ENCODE results near the gene TMEM232. TPM values are rescaled to one million over a fixed set of nuclear protein-coding genes. Genes with fewer than 3 reads are reported as not detected.

TMEM232 gene
- total and polyA plus RNA-seq, 2 experiments from 2014 or later = 1.3 to 1.9 TPM

GRCh38 chr5:110752953-110753352 is 26.5 kb upstream of the TMEM232 start (continued):
- TF ChIP-seq ETS1 (IDR thresholded peaks at IDR 0.05) = no peak
- TF ChIP-seq, protein P1, sequence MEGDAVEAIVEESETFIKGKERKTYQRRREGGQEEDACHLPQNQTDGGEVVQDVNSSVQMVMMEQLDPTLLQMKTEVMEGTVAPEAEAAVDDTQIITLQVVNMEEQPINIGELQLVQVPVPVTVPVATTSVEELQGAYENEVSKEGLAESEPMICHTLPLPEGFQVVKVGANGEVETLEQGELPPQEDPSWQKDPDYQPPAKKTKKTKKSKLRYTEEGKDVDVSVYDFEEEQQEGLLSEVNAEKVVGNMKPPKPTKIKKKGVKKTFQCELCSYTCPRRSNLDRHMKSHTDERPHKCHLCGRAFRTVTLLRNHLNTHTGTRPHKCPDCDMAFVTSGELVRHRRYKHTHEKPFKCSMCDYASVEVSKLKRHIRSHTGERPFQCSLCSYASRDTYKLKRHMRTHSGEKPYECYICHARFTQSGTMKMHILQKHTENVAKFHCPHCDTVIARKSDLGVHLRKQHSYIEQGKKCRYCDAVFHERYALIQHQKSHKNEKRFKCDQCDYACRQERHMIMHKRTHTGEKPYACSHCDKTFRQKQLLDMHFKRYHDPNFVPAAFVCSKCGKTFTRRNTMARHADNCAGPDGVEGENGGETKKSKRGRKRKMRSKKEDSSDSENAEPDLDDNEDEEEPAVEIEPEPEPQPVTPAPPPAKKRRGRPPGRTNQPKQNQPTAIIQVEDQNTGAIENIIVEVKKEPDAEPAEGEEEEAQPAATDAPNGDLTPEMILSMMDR (conservative IDR thresholded peaks at IDR 0.05; ENCODE audit: low read depth in 2 of 2) = no peak
- no peak for TF ChIP-seq EZH2 (IDR thresholded peaks at IDR 0.05; ENCODE audit: low read depth, unreplicated experiment)
- TF ChIP-seq REST (IDR thresholded peaks at IDR 0.05; ENCODE audit: unreplicated experiment) = no peak
- no peak for TF ChIP-seq STAT1 (IDR thresholded peaks at IDR 0.05; ENCODE audit: unreplicated experiment)
- no peak for TF ChIP-seq CREB1 (CRISPR knock-in tag; IDR thresholded peaks at IDR 0.05; ENCODE audit: low read depth)
- no peak for TF ChIP-seq POLR2AphosphoS5 (IDR thresholded peaks at IDR 0.05; ENCODE audit: low read depth)
- TF ChIP-seq ZNF331 (CRISPR knock-in tag; IDR thresholded peaks at IDR 0.05; ENCODE audit: low read depth) = no peak

- H3F3A ChIP-seq (replicated peaks; ENCODE audit: low read depth) = no peaks in the 10 kb centered on the region
- no peaks in the 10 kb centered on the region for H4K20me1 ChIP-seq (replicated peaks; ENCODE audit: insufficient read depth)
- peak; percentile 48; the same call in 2 of the 3 replicates for ATAC-seq
- H3K27me3 ChIP-seq (ENCODE audit: insufficient read depth) = no peaks in the 10 kb centered on the region
- no peak overlapping the region for H3K4me3 ChIP-seq
- no peaks in the 10 kb centered on the region; the same call in 1 of the 3 replicates for H3K36me3 Mint-ChIP-seq (ENCODE audit: low read depth)
- H3K27ac Mint-ChIP-seq = peak overlapping the region; percentile 39
- H3K4me1 ChIP-seq (ENCODE audit: insufficient read depth) = no peaks in the 10 kb centered on the region
- no peaks in the 10 kb centered on the region for H3K79me2 ChIP-seq (replicated peaks; ENCODE audit: insufficient read depth)
- peaks cover 6% of the 10 kb centered on the region; the same call in 1 of the 2 replicates for H3K36me3 ChIP-seq (ENCODE audit: insufficient read depth)
- H3K4me1 Mint-ChIP-seq = peaks cover 3% of the 10 kb centered on the region; the same call in 2 of the 3 replicates
- H2AFZ ChIP-seq = no peak overlapping the region
- no peaks in the 10 kb centered on the region for H3K9me3 Mint-ChIP-seq
- H3K9me2 ChIP-seq (ENCODE audit: insufficient read depth) = no peaks in the 10 kb centered on the region
- no peaks in the 10 kb centered on the region for H3K27me3 Mint-ChIP-seq (ENCODE audit: insufficient read depth, low read depth, poor library complexity)
- H3K27ac ChIP-seq (ENCODE audit: low read depth) = no peak overlapping the region
- peak; percentile 8 for DNase-seq (ENCODE audit: low spot score)
- H3K4me2 ChIP-seq = no peak overlapping the region
- H3K4me3 Mint-ChIP-seq = no peak overlapping the region
- TF ChIP-seq STAT1 (IDR thresholded peaks at IDR 0.05; ENCODE audit: unreplicated experiment) (no peak), CREB1 (CRISPR knock-in tag; IDR thresholded peaks at IDR 0.05; ENCODE audit: low read depth) (no peak), EZH2 (IDR thresholded peaks at IDR 0.05; ENCODE audit: low read depth, unreplicated experiment) (no peak), ETS1 (IDR thresholded peaks at IDR 0.05) (no peak), JUNB (IDR thresholded peaks at IDR 0.05; ENCODE audit: unreplicated experiment) (no peak)
- TF ChIP-seq, protein P1 (conservative IDR thresholded peaks at IDR 0.05; ENCODE audit: low read depth in 2 of 2) = no peak
Measured at GRCh38 chr5:110751902-110752762, 25.7 kb upstream of the TMEM232 start.
